Neural progenitor cell (in vitro differentiated cells): ENCODE results near the gene DSC3. TPM values are rescaled to one million over a fixed set of nuclear protein-coding genes. Genes with fewer than 3 reads are reported as not detected.

Source experiments
- DNase-seq: peaks from one replicate; pipeline ENCODE4 v3.0.0-alpha.2; 2016; ENCODE audit warnings: low spot score
- H2AFZ ChIP-seq: fragments of 200-600 bp; sonication (generic); replicated peaks from 2 replicates; pipeline ENCODE4 v1.6.1; 2016; ENCODE audit warnings: antibody characterized with exemption
- H3F3A ChIP-seq: fragments of 200-600 bp; sonication (generic); 2 replicates; pipeline ENCODE4 v1.6.1; 2016; ENCODE audit warnings: antibody characterized with exemption, low read depth
- H3K27ac ChIP-seq: fragments of 200-600 bp; sonication (generic); 2 replicates; pipeline ENCODE4 v1.5.1; 2016; ENCODE audit warnings: mild to moderate bottlenecking
- H3K27me3 ChIP-seq: fragments of 200-600 bp; sonication (generic); 2 replicates; pipeline ENCODE4 v1.6.1; 2016; ENCODE audit warnings: mild to moderate bottlenecking, moderate library complexity
- H3K36me3 ChIP-seq: fragments of 200-600 bp; sonication (generic); 2 replicates; pipeline ENCODE4 v1.5.1; 2016
- H3K4me1 ChIP-seq: fragments of 200-600 bp; sonication (generic); 2 replicates; pipeline ENCODE4 v1.6.1; 2016; ENCODE audit warnings: mixed run types
- H3K4me2 ChIP-seq: fragments of 200-600 bp; sonication (generic); 2 replicates; pipeline ENCODE4 v1.6.1; 2016
- H3K4me3 ChIP-seq: fragments of 200-600 bp; sonication (generic); 2 replicates; pipeline ENCODE4 v1.5.1; 2016
- H3K79me2 ChIP-seq: fragments of 200-600 bp; sonication (generic); 2 replicates; pipeline ENCODE4 v1.6.1; 2016; ENCODE audit warnings: low read depth
- H3K9ac ChIP-seq: fragments of 200-600 bp; sonication (generic); 2 replicates; pipeline ENCODE4 v1.6.1; 2016
- H3K9me3 ChIP-seq: fragments of 200-600 bp; sonication (generic); 2 replicates; pipeline ENCODE4 v1.5.1; 2016; ENCODE audit warnings: low read depth
- H4K20me1 ChIP-seq: fragments of 200-600 bp; sonication (generic); 2 replicates; pipeline ENCODE4 v1.6.1; 2016; ENCODE audit warnings: low read depth
- H3K27ac Mint-ChIP-seq: 3 replicates; pipeline ENCODE4 v1.8.0; 2021; ENCODE audit warnings: mixed read lengths
- H3K27me3 Mint-ChIP-seq: 2 replicates; pipeline ENCODE4 v1.8.0; 2022; ENCODE audit warnings: low read depth, mild to moderate bottlenecking, inconsistent platforms, moderate library complexity, mixed read lengths; ENCODE audit not compliant: insufficient read depth
- H3K36me3 Mint-ChIP-seq: 3 replicates; pipeline ENCODE4 v1.8.0; 2021; ENCODE audit warnings: mixed read lengths
- H3K4me1 Mint-ChIP-seq: 3 replicates; pipeline ENCODE4 v1.8.0; 2021; ENCODE audit warnings: mixed read lengths
- H3K4me3 Mint-ChIP-seq: 3 replicates; pipeline ENCODE4 v1.8.0; 2021; ENCODE audit warnings: mild to moderate bottlenecking, moderate library complexity, mixed read lengths
- H3K9me3 Mint-ChIP-seq: 3 replicates; pipeline ENCODE4 v1.8.0; 2020; ENCODE audit warnings: mixed read lengths
- EZH2 ChIP-seq: fragments of 200-600 bp; sonication (generic); IDR thresholded peaks from 2 replicates; pipeline ENCODE4 v1.6.1; 2017; ENCODE audit warnings: antibody characterized with exemption, mild to moderate bottlenecking, moderate library complexity
- EZH2phosphoT487 ChIP-seq: fragments of 200-600 bp; sonication (generic); IDR thresholded peaks from 2 replicates; pipeline ENCODE4 v1.6.1; 2017; ENCODE audit warnings: antibody characterized with exemption
- total RNA-seq: library from RNA; depleted of rRNA; stranded (reverse); fragments of >200 nt; gene quantifications from 2 replicates; pipeline ENCODE4 v1.2.3, GENCODE V29; 2015; ENCODE audit warnings: low replicate concordance
- TF ChIP-seq, protein P1 (sequence below): fragments of 200-600 bp; sonication (generic); IDR thresholded peaks from 2 replicates; pipeline ENCODE4 v1.5.1; 2017; ENCODE audit warnings: antibody characterized with exemption, mild to moderate bottlenecking

Gene DSC3
- total RNA-seq, 1 donor from 2014 or later, result 1.8 TPM

DNA sequence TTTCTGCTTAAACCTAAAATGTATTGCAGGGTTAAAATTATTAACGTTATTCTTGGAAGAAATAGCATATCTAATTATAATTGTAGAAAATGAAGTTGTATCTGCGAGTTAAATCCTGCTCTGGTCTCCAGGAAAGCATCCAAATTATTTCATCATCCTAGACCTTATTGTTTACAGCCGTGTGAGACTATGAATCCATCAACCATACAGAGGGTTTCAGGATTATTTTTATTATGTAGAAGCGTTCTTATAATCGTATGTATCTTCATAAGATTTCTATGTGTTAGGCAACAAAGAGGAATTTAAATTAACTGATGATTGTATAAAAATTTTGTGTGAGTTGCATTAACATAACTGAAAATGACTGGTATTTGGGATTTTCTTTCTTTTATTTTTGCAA is 14.5 kb upstream of the DSC3 start:
- Mint-ChIP-seq H3K36me3 (no peaks in the 10 kb centered on the region), H3K9me3 (peaks cover 7% of the 10 kb centered on the region), H3K4me3 (no peak overlapping the region), H3K27ac (no peak overlapping the region), H3K27me3 (no peaks in the 10 kb centered on the region), H3K4me1 (no peaks in the 10 kb centered on the region)
- Histone ChIP-seq H3K9ac (no peak overlapping the region), H3K36me3 (no peaks in the 10 kb centered on the region), H3K4me3 (no peak overlapping the region), H2AFZ (no peak overlapping the region), H3K4me2 (no peak overlapping the region), H3K27me3 (no peaks in the 10 kb centered on the region), H3K79me2 (no peaks in the 10 kb centered on the region), H3K27ac (no peak overlapping the region), H3K9me3 (no peaks in the 10 kb centered on the region), H3F3A (no peaks in the 10 kb centered on the region), H3K4me1 (no peaks in the 10 kb centered on the region), H4K20me1 (no peaks in the 10 kb centered on the region)
- TF ChIP-seq EZH2 (no peak), EZH2phosphoT487 (no peak)
- TF ChIP-seq, protein P1, sequence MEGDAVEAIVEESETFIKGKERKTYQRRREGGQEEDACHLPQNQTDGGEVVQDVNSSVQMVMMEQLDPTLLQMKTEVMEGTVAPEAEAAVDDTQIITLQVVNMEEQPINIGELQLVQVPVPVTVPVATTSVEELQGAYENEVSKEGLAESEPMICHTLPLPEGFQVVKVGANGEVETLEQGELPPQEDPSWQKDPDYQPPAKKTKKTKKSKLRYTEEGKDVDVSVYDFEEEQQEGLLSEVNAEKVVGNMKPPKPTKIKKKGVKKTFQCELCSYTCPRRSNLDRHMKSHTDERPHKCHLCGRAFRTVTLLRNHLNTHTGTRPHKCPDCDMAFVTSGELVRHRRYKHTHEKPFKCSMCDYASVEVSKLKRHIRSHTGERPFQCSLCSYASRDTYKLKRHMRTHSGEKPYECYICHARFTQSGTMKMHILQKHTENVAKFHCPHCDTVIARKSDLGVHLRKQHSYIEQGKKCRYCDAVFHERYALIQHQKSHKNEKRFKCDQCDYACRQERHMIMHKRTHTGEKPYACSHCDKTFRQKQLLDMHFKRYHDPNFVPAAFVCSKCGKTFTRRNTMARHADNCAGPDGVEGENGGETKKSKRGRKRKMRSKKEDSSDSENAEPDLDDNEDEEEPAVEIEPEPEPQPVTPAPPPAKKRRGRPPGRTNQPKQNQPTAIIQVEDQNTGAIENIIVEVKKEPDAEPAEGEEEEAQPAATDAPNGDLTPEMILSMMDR, result no peak
- DNase-seq, result no peak

DNA sequence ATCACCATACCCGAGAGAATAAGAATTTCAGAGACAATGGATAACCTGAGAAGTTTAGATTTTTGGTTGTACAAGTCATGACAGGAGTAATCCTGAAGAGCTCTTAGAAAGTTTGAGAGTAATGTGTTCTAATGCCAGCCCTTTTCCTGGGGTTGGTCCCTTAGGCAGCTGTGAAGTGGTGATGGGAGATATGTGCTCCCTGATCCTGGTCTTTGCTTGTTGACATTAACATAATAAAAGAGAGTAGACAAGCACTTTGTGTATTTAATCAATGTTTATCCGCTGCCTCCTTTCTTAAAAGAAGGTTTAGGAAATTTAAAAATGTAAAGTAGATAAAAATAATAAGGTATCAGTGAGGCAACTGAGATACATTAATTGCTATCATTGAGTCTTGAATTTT is 13.8 kb upstream of the DSC3 start:
- no peaks in the 10 kb centered on the region for H3K79me2 ChIP-seq

DNA sequence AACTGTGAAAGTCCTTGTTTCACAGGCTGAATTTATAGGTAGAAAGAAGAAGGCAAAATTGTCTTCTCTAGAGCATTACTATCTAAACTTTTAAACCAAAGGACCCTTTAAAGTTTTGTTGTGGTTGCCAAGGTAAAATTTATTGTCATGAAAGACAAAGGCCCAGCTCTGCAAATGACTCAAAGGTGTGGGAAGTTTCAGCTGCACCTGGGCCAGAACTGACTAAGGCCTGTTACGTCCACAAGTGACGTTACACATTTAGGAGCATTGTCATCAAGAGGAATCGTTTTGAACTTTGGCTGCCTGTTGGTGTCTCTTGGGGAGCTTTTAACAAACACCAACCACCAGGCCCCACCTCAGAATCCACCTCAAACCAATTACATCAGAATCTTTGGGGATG is 8.1 kb upstream of the DSC3 start:
- H3K4me2 ChIP-seq, result no peak overlapping the region
- peaks cover 2% of the 10 kb centered on the region for H3K27me3 Mint-ChIP-seq
- no peak for DNase-seq
- no peaks in the 10 kb centered on the region for H3F3A ChIP-seq
- H3K4me3 ChIP-seq, result no peak overlapping the region
- H3K4me1 Mint-ChIP-seq, result no peaks in the 10 kb centered on the region
- no peak overlapping the region for H2AFZ ChIP-seq
- peaks cover 3% of the 10 kb centered on the region for H3K27me3 ChIP-seq
- H3K27ac ChIP-seq, result no peak overlapping the region
- no peaks in the 10 kb centered on the region for H3K36me3 ChIP-seq
- no peak overlapping the region for H3K4me3 Mint-ChIP-seq
- H3K9ac ChIP-seq, result no peak overlapping the region
- H3K79me2 ChIP-seq, result no peaks in the 10 kb centered on the region
- H3K9me3 ChIP-seq, result no peaks in the 10 kb centered on the region
- TF ChIP-seq EZH2phosphoT487 (no peak), EZH2 (no peak)
- TF ChIP-seq, protein P1, result no peak
- no peaks in the 10 kb centered on the region for H3K36me3 Mint-ChIP-seq
- H3K27ac Mint-ChIP-seq, result no peak overlapping the region
- H3K9me3 Mint-ChIP-seq, result peaks cover 7% of the 10 kb centered on the region
- H3K4me1 ChIP-seq, result no peaks in the 10 kb centered on the region
- no peaks in the 10 kb centered on the region for H4K20me1 ChIP-seq

More for the DNA sequence above, 13.8 kb upstream of the DSC3 start:
- Histone ChIP-seq H3K4me1 (no peaks in the 10 kb centered on the region), H4K20me1 (no peaks in the 10 kb centered on the region), H3K36me3 (no peaks in the 10 kb centered on the region), H3K9me3 (no peaks in the 10 kb centered on the region), H3K9ac (no peak overlapping the region), H3K4me3 (no peak overlapping the region), H3K27ac (no peak overlapping the region), H2AFZ (no peak overlapping the region), H3K4me2 (no peak overlapping the region), H3F3A (no peaks in the 10 kb centered on the region), H3K27me3 (no peaks in the 10 kb centered on the region)
- Mint-ChIP-seq H3K9me3 (peaks cover 7% of the 10 kb centered on the region), H3K27ac (no peak overlapping the region), H3K27me3 (no peaks in the 10 kb centered on the region), H3K4me1 (no peaks in the 10 kb centered on the region), H3K36me3 (no peaks in the 10 kb centered on the region), H3K4me3 (no peak overlapping the region)
- TF ChIP-seq, protein P1, result no peak
- no peak for DNase-seq

DNA sequence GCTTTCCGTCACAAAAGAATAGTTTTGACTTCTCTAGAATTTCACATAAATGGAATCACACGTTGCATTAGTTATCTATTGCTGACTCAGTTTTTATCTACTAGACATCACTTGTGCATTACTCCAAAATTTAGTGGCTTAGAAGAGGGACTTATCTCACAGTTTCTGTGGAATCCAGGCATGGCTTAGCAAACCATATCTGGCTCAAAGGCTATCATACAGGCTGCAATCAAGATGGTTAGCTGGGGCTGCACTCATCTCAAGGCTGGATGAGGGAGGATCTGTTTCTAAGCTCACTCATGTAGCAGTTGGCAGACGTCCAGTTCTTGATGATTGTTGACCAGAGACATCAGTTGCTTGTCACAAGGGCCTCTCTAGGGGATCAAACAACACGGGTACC is 6.6 kb upstream of the DSC3 start:
- Mint-ChIP-seq H3K27ac (no peak overlapping the region), H3K4me3 (no peak overlapping the region), H3K27me3 (peaks cover 4% of the 10 kb centered on the region), H3K36me3 (no peaks in the 10 kb centered on the region), H3K4me1 (no peaks in the 10 kb centered on the region), H3K9me3 (peaks cover 7% of the 10 kb centered on the region)
- no peak overlapping the region for H3K27ac ChIP-seq
- no peaks in the 10 kb centered on the region for H4K20me1 ChIP-seq
- no peaks in the 10 kb centered on the region for H3K9me3 ChIP-seq
- no peak overlapping the region for H3K4me2 ChIP-seq
- H3K9ac ChIP-seq, result no peak overlapping the region
- TF ChIP-seq, protein P1, result no peak
- TF ChIP-seq EZH2 (no peak), EZH2phosphoT487 (no peak)
- H3K79me2 ChIP-seq, result no peaks in the 10 kb centered on the region
- H2AFZ ChIP-seq, result no peak overlapping the region
- no peak overlapping the region for H3K4me3 ChIP-seq
- H3F3A ChIP-seq, result no peaks in the 10 kb centered on the region
- H3K27me3 ChIP-seq, result peaks cover 17% of the 10 kb centered on the region
- H3K36me3 ChIP-seq, result no peaks in the 10 kb centered on the region
- H3K4me1 ChIP-seq, result no peaks in the 10 kb centered on the region
- DNase-seq, result no peak
